ENCODE results near the gene SLC10A7.

DNA sequence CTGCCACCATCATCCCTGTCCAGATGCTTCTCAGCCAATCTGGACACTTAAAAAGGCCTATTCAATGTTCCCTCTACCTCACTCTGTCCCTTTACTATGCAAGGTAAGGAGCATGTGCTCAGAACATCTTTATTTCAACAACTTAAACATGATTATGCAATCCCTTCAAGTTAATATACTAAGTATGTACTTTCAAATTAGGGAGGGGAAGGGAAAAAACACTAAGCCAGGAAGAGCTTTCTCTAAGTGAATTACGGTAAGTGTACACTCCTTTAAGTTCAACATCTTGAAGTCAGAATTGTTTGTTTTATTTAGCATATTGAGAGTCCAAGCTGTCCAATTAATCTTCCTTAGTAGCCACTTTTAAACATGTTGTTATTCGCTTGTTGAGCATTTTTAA, 14.1 kb downstream of the SLC10A7 start:
- TF ChIP-seq, protein P1, sequence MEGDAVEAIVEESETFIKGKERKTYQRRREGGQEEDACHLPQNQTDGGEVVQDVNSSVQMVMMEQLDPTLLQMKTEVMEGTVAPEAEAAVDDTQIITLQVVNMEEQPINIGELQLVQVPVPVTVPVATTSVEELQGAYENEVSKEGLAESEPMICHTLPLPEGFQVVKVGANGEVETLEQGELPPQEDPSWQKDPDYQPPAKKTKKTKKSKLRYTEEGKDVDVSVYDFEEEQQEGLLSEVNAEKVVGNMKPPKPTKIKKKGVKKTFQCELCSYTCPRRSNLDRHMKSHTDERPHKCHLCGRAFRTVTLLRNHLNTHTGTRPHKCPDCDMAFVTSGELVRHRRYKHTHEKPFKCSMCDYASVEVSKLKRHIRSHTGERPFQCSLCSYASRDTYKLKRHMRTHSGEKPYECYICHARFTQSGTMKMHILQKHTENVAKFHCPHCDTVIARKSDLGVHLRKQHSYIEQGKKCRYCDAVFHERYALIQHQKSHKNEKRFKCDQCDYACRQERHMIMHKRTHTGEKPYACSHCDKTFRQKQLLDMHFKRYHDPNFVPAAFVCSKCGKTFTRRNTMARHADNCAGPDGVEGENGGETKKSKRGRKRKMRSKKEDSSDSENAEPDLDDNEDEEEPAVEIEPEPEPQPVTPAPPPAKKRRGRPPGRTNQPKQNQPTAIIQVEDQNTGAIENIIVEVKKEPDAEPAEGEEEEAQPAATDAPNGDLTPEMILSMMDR (IDR thresholded peaks at IDR 0.05; ENCODE audit: insufficient read depth, low read length, poor library complexity, severe bottlenecking), result no peak
- TF ChIP-seq EZH2phosphoT487 (conservative IDR thresholded peaks at IDR 0.05; ENCODE audit: low read length), result no peak

All from SU-DHL-6 (cell line).